SU-DHL-6 (cell line): ENCODE results near the gene RAD51B.

Experiments used
- EZH2phosphoT487 ChIP-seq: fragments of 200-600 bp; sonication (generic), shearing (Covaris generic); conservative IDR thresholded peaks from 2 replicates; pipeline ENCODE4 v1.6.1; 2018; ENCODE audit warnings: mild to moderate bottlenecking, antibody characterized with exemption, low read length, moderate library complexity, mixed read lengths
- TF ChIP-seq, protein P1 (sequence below): fragments of 200-600 bp; sonication (generic); IDR thresholded peaks from one replicate; pipeline ENCODE4 v1.5.1; 2017; ENCODE audit warnings: antibody characterized with exemption, mild to moderate bottlenecking, low read length, moderate library complexity; ENCODE audit not compliant: insufficient read depth, poor library complexity, severe bottlenecking

DNA sequence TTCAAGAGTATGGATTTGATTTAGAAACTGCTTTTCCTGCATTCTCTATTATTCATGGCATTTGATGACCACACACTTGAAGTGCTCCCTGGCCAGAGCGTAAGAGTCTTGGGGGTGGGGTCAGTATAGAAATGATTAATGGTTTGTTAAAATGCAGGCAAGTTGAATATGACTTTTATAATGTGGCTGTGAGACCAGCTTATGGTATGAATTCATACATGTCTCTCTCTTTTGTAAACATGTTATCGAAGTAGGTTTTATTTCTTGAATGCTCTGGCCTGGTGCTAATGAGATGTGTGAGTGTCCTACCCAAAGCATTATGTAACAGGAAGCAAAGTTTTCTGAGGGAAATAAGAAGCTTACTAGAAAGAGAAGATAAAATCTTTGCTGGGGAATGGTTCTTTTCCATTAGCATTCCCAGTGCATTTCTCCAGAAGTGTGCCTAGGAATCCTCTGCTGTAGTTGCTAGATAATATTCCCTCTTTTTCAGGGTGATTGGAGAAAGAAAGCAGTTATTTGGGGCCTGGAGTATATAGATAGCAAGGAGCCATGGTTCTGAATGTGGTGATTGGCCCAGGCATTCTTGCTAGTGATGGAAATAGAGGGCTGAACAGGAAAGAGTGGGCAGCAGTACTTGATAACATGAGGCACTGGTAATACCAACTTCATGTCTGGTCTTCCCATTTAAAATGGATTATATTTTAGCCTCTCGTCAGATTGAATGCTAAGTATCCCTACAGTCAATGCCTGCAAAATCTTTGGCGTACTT, 289.7 kb downstream of the RAD51B start:
- no peak for TF ChIP-seq EZH2phosphoT487
- TF ChIP-seq, protein P1, sequence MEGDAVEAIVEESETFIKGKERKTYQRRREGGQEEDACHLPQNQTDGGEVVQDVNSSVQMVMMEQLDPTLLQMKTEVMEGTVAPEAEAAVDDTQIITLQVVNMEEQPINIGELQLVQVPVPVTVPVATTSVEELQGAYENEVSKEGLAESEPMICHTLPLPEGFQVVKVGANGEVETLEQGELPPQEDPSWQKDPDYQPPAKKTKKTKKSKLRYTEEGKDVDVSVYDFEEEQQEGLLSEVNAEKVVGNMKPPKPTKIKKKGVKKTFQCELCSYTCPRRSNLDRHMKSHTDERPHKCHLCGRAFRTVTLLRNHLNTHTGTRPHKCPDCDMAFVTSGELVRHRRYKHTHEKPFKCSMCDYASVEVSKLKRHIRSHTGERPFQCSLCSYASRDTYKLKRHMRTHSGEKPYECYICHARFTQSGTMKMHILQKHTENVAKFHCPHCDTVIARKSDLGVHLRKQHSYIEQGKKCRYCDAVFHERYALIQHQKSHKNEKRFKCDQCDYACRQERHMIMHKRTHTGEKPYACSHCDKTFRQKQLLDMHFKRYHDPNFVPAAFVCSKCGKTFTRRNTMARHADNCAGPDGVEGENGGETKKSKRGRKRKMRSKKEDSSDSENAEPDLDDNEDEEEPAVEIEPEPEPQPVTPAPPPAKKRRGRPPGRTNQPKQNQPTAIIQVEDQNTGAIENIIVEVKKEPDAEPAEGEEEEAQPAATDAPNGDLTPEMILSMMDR, result no peak
